GM12873 (cell line): ENCODE measurements around the gene DIS3L.

Experiments
- TF ChIP-seq, protein P1 (sequence below): IDR thresholded peaks from 2 replicates; pipeline ENCODE4 v1.5.1; 2012; ENCODE audit warnings: low read depth, mild to moderate bottlenecking, moderate library complexity, low read length, control low read depth; ENCODE audit not compliant: insufficient read depth; ENCODE audit errors: missing control alignments

DIS3L gene

DNA sequence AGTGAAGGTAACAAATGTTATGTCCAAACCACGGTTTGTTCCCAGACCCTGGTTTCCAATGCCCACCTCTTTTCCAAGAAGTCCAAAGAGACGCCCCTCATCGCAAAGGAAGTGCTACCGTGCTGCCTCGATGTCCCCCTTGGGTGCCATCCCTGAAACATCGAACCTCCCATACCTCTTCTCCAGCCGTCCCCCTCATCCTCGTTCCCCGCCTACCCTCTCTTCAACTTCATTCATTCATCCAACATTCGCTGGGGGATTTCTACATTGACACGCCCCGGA is 62.6 kb downstream of the DIS3L start:
- TF ChIP-seq, protein P1, sequence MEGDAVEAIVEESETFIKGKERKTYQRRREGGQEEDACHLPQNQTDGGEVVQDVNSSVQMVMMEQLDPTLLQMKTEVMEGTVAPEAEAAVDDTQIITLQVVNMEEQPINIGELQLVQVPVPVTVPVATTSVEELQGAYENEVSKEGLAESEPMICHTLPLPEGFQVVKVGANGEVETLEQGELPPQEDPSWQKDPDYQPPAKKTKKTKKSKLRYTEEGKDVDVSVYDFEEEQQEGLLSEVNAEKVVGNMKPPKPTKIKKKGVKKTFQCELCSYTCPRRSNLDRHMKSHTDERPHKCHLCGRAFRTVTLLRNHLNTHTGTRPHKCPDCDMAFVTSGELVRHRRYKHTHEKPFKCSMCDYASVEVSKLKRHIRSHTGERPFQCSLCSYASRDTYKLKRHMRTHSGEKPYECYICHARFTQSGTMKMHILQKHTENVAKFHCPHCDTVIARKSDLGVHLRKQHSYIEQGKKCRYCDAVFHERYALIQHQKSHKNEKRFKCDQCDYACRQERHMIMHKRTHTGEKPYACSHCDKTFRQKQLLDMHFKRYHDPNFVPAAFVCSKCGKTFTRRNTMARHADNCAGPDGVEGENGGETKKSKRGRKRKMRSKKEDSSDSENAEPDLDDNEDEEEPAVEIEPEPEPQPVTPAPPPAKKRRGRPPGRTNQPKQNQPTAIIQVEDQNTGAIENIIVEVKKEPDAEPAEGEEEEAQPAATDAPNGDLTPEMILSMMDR, result no peak

DNA sequence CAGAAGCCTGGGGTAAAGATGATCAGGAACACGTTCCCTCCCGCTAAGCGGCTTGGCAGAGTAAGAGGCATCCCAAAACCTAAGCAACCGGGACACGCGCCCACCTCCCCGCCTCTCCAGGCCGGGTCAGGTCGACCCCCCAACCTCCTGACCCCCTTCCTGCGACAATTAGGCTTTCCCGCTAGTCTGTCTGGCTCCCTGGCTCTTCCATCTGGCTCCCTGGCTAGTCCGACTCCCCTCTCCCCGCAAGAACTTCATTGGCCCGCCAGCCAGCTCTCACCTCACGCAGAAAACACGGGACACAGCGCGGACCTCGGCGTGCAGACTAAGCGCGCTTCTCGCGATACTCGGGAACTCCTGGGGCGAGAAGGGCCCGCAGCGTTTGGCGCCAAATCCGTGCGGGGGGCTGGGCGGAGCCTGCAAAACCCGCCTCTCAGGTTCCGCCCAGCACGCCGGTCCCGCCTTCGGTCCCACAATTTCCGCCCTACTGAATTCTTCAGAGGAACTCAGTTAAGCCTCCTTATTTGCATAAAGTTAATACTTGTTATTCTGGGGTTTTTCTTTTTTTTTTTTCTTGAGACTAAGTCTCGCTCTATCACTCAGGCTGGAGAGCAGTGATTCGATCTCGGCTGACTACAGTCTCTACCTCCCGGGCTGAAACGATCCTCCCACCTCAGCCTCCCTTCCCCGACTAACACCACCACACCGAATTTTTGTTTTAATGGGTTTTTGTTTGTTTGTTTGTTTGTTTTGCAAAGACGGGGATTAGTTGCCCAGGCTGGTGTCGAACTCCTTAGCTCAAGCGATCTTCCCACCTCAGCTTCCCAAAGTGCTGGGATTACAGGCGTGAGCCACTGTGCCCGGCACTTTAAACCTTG is 63.2 kb downstream of the DIS3L start, which contains the start of gene TIPIN:
Gene TIPIN, minus strand, starts transcription at position 327 of the 878 bp plus-strand sequence. CDS start 3,738 bp downstream, outside the sequence.
- TF ChIP-seq, protein P1, result no peak

DNA sequence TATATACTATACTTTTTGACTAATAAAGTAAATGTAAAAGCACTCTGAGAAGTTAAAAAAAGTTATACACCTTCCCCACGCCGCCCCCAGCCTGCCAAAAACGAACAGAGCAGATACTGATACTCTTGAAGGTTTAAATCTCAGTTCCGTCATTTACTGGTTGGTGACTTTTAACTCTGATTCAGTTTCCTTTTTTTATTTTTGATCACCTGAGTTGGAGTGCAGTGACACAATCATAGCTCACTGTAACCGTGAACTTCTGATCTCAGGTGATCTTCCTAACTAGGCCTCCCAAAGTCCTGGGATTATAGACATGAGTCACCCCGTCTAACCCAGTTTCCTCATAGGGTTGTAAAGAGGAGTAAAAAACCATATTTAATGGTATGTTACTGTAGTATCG is 66.4 kb downstream of the DIS3L start:
- TF ChIP-seq, protein P1, result no peak

DNA sequence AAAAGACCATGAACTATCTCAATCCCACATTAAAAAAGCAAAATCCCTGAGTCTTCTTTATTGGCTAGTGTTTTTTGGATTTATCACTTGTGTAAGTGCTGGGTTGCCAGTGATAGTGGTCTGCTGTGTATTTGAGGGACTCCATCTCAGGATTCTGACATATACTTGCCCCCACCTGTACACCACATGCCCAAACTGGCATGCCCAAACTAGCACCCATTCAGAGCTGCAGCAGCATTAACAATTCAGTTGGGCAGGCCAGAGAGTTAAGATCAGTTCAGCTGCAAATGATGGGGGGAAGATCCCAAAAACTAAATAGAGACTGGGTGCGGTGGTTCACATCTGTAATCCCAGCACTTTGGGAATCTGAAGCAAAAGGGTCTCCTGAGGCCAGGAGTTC is 69.4 kb downstream of the DIS3L start:
- TF ChIP-seq, protein P1, result no peak

DNA sequence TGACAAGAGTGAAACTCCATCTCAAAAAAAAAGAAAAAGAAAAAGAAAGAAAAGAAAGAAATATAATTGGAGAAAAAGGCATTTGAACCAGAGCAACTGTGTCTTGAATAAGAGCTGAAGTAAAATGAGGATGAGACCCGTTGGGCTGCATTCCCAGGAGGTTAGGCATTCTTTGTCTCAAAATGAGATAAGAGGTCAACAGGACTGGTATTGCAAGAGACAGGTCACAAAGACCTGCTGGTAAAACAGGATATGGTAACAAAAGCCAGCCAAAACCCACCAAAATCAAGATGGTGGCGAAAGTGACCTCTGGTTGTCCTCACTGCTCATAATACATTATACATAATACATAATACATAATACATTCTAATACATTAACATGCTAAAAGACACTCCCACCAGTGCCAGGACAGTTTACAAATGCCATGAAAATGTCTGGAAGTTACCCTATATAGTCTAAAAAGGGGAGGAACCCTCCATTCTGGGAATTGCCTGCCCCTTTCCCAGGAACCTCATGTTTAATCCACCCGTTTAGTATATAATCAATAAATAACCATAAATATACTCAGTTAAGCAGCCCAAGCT is 71.7 kb downstream of the DIS3L start:
- TF ChIP-seq, protein P1, result no peak

DNA sequence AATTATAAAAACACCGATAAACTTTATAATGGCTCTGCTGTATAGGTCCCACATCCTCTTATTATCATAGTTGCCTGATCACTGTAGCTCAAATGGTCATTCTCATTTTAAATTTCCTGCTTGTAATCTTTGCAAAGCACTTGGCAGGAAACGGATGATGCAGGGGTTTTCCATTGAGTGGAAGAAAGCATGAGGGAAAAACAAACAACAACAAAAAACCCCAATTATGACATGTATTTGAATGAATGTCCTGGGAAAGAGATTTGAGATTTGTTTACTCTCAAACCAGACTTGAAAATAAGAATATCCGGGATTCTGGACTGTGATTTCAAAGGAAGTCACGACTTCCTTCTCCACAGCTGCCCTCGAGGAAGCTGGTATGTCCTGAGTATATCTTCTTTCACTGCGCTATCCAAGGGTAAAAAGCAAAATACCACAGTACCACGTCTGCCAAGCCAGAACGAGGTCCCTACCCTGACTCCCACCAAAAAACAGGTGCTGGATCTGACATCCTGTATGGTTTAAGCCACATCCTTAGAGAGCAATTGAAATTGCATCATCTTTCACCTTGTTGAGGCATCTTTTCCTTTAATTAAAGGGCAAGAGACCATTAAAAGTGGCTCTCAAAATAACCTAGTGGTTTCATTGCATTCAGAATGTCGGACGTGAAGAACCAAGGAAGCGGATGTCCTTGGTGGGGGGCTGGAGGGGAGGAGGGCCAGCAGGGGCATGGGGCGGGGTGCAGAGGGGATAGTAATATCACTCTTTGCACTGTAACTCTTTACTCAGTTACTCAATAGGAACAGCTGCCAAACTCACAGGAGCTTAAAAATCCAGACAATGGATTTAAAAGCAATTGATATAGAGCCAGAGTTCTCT is 76.6 kb downstream of the DIS3L start:
- TF ChIP-seq, protein P1, result no peak

DNA sequence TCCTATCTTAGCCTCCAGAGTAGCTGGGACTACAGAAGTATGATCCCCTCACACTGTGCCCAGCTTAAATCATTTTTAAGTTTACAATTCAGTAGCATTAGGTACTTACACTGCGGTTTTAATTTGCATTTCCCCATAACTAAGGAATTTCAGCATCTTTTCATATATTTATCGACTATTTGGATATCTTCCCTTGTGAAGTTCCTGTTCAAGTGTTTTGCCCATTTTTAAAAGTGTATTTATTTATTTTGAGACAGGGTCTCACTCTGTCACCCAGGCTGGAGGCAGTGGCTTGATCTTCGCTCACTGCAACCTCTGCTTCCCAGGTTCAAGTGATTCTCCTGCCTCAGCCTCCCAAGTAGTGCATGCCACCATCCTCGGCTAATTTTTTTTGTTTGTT is 80.8 kb downstream of the DIS3L start:
- TF ChIP-seq, protein P1, result no peak
